GM18526 (cell line): ENCODE data around the gene HS3ST3B1.

Source experiments
- POLR2A ChIP-seq: IDR thresholded peaks from 3 replicates; pipeline ENCODE4 v1.6.1; 2011; ENCODE audit not compliant: insufficient read length; ENCODE audit errors: extremely low read depth

The HS3ST3B1 gene

DNA sequence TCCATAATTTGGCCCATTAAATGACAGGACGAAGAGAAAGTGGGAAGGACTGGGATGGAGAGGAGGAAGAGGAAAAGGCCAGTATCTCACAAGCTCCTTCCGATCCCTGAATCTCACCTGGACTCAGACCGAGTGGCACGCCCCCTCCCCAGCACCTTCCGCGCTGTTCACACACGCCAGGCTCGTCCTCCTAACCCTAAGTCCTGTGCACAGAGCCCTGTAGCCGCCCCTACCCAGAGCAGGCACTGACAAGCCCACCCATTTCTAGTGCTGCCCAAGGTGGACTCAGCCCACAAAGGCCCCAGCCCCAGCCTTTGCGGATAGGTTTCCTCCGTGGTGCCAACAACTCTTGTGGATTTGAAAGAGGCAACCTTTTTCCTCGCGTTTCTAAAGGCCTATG lies 9.2 kb downstream of the HS3ST3B1 start:
- no peak for TF ChIP-seq POLR2A

- TF ChIP-seq POLR2A = no peak
Measured at GRCh38 chr17:14310605-14311004, 9.7 kb downstream of the HS3ST3B1 start.

GRCh38 chr17:14311186-14311705 lies 10.4 kb downstream of the HS3ST3B1 start:
- TF ChIP-seq POLR2A = no peak

- TF ChIP-seq POLR2A = no peak
Measured at GRCh38 chr17:14311981-14312380, 11.1 kb downstream of the HS3ST3B1 start.

DNA sequence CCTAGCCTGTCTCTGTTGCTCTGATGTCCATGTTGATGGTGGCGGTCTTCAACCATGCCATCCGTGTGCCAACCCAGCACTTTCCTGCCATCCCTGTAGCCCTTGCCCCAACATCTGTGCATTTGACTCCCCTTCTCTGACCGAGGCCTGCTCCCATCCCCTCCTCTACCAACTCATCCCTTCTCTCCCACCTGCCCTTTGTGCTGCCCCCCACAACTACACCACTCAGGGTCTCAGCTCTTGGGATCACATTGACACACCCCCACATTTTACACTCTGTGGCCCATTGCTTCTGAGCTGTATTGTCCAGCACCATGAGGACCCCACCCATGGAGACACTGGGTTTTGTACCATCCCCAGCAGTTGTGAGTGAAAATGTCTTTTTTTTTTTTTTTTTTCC lies 11.6 kb downstream of the HS3ST3B1 start:
- no peak for TF ChIP-seq POLR2A

GRCh38 chr17:14316126-14316832 lies 15.4 kb downstream of the HS3ST3B1 start:
- no peak for TF ChIP-seq POLR2A

GRCh38 chr17:14317383-14317782 lies 16.5 kb downstream of the HS3ST3B1 start:
- TF ChIP-seq POLR2A = no peak

- no peak for TF ChIP-seq POLR2A
Measured at GRCh38 chr17:14318109-14318917, 17.4 kb downstream of the HS3ST3B1 start.

DNA sequence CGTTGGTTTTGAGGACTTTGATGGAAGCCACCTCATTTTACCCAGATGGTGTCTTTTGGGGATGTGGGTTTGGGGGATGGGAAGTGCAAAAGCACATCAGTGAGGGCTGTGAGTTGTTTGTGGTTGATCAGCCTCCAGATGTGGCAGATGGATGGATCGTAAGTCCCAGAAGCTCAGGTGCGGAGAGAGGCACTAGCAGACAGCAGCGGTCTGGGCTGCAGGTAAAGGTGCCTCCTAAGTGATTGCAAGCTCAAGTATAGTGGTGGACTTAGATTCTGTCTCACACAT lies 18.0 kb downstream of the HS3ST3B1 start:
- TF ChIP-seq POLR2A = no peak

DNA sequence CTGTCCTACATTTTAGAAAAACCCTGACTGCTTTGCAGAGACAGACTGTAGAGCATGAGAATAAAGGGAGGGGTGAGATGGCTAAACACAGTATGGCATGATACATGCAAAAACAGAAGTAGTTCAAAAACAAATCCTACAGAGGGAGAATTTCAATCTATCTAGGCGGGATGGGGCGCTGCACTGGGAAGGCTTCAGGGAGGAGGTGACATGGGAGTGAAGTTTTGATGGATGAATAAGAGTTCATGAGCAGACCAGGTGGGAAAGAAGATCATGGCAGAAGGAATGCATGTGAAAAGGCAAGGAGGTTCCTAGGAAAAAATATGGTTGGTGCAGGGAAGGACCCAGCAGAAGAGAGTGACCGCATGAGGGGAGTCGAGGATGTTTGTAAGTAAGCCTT lies 19.2 kb downstream of the HS3ST3B1 start:
- TF ChIP-seq POLR2A = no peak

- TF ChIP-seq POLR2A = no peak
Measured at GRCh38 chr17:14320734-14321475, 20.0 kb downstream of the HS3ST3B1 start.

GRCh38 chr17:14321476-14321949 lies 20.6 kb downstream of the HS3ST3B1 start:
- no peak for TF ChIP-seq POLR2A

DNA sequence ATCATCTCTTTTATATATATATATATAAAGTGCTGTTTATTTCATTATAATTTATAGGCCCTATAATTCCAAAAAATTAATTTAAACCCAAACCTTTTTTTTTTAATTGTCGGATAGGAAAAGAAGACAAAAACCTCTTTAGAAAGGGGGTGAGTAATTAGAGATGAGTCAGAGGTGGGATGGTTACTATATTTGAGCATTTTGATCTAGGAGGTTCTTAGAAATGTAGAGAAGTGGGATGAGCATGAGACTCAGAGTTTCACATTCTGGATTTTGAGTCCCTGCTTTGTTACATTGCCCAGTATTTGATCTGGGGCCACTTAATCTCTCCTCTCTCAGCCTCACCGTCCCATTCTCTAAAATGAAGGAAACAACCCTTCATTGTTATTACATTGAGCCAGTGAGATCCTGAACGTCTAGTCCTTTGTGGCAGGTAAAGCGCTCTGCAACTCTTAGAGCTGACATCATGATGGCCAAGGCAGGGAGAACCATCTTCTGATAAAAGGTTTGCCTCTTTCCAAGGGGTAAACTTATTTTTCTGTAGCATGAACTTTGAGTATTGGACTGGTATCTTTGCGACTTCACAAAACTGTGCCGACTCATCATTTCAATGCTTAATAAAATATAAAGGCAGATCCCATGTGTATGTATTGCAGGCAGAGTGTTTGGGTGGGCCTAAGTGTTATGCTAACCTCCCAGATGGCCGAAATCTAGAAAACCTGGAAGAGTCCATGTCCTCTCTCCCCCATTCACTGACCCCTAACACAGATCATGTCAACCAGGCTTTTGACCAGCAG lies 21.3 kb downstream of the HS3ST3B1 start:
- TF ChIP-seq POLR2A = no peak

- TF ChIP-seq POLR2A = no peak
Measured at GRCh38 chr17:14323522-14323981, 22.7 kb downstream of the HS3ST3B1 start.
